HK-2 (cell line): ENCODE measurements around the gene CCNDBP1.
"Not testable (repeated sequence)": the region's sequence is repeated elsewhere in the genome, so short reads cannot be mapped to it uniquely, and the experiment has no call there.

Experiments used
- DNase-seq: peaks from one replicate; pipeline ENCODE4 v3.0.0-alpha.2; 2018; ENCODE audit not compliant: unreplicated experiment

CCNDBP1 gene

DNA sequence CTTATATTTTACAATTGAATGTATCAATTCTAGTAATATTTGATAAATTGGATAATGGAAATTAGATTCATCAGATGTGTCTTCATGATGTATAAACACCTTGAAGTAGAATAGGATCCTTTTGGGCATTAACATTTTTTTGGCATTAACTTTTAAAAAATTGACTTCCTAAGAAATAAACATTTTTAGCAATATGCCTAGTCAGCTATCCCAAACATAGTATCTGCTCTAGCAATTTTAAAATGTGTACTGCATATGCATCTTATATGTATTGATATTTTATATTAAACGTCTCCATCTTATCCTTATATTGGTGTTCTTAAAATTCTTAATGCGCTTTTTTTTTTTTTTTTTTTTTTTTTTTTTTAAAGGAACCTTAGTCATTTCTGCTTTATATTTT lies 8.5 kb downstream of the CCNDBP1 start:
- DNase-seq = no peak

DNA sequence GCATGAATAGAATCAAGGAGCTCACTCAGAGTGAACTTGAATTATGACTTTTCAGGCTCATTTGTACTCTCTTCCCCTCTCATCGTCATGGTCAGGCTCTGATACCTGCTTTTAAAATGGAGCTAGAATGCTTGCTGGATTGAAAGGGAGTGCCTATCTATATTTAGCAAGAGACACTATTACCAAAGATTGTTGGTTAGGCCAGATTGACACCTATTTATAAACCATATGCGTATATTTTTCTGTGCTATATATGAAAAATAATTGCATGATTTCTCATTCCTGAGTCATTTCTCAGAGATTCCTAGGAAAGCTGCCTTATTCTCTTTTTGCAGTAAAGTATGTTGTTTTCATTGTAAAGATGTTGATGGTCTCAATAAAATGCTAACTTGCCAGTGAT lies 9.6 kb downstream of the CCNDBP1 start:
- no peak for DNase-seq

DNA sequence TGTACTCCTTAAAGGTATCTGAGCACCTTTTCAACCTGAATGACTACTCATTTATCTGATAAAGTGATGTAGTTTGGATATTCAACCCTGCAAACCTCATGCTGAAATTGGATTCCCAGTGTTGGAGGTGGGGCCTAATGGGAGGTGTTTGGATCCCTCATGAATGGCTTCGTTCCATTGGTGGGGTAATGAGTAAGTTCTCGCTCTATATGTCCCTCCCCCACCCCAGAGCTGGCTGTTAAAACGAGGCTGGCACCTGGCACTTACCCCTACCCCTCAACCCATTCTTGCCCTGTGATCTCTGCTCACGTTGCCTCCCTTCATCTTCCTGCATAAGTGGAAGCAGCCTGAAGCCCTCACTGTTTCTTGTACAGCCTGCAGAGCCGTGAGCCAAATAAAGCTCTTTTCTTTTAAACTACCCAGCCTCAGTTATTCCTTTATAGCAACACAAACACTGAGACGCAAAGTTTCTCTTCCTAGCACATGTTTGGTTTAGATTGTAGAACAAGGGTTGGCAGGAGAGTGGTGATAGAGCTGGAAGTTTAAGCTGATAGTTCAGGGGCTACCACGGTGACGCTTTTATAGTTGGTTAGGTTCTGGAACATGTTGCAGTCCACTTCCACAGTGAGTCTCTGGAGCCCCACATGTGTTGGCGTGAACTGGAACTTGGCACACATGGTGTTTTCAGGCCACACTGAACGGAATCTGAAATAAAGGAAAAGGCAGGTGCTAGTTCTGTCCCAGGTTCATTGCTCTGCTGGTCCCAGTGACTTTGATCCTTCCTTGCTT lies 11.8 kb downstream of the CCNDBP1 start:
- DNase-seq = no peak

DNA sequence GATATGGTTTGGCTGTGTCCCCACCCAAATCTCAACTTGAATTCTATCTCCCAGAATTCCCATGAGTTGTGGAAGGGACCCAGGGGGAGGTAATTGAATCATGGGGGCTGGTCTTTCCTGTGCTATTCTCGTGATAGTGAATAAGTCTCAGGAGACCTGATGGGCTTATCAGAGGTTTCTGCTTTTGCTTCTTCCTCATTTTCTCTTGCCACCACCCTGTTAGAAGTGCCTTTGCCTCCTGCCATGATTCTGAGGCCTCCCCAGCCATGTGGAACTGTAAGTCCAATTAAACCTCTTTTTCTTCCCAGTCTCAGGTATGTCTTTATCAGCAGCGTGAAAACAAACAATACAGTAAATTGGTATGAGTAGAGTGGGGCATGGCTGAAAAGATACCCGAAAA lies 12.6 kb downstream of the CCNDBP1 start:
- not testable (repeated sequence) for DNase-seq

DNA sequence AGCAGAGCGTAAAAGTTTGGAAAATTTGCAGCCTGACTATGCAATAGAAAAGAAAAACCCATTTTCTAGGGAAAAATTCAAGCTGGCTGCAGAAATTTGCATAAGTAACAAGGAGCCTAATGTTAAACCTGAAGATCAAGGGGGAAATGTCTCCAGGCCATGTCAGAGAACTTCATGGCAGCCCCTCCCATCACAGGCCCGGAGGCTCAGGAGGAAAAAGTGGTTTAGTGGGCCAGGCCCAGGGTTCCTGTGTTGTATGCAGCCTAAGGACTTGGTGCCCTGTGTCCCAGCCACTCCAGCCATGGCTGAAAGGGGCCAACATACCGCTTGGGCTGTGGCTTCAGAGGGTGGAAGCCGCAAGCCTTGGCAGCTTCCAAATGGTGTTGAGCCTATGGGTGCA lies 13.4 kb downstream of the CCNDBP1 start:
- DNase-seq = not testable (repeated sequence)

DNA sequence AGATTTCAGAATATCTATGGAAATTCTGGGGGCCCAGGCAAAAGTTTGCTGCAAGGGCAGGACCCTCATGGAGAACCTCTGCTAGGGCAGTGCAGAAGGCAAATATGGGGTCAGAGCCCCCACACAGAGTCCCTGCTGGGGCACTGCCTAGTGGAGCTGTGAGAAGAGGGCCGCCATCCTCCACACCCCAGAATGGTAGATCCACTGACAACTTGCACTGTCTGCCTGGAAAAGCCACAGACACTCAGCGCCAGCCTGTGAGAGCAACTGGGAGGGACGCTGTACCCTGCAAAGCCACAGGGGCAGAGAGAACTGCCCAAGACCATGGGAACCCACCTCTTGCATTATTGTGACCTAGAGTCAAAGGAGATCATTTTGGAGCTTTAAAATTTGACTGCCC lies 13.8 kb downstream of the CCNDBP1 start:
- no peak for DNase-seq

DNA sequence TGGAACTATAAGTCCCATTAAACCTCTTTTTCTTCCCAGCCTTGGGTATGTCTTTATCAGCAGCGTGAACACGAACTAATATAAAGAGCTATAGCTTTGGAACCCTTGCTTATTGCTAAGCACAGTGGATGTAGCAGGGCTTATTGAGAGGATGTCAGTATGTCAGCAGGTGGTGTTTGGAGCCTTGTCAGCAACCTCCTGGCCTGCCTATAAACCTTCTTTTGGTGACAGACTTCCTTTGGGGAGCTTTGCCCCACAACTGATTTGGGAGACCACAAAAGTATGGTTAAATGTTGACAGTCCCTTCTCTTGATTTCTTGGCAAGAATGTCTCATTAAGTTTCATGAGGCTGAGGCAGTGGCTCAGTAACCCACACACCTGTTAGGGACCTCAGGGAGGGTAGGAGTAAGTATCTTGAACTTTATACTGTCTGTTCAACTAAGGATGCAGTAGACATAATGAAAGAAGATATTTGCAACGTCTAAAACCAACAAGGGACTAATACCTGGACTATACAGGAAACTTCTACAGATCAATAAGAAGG lies 14.8 kb downstream of the CCNDBP1 start:
- no peak for DNase-seq

DNA sequence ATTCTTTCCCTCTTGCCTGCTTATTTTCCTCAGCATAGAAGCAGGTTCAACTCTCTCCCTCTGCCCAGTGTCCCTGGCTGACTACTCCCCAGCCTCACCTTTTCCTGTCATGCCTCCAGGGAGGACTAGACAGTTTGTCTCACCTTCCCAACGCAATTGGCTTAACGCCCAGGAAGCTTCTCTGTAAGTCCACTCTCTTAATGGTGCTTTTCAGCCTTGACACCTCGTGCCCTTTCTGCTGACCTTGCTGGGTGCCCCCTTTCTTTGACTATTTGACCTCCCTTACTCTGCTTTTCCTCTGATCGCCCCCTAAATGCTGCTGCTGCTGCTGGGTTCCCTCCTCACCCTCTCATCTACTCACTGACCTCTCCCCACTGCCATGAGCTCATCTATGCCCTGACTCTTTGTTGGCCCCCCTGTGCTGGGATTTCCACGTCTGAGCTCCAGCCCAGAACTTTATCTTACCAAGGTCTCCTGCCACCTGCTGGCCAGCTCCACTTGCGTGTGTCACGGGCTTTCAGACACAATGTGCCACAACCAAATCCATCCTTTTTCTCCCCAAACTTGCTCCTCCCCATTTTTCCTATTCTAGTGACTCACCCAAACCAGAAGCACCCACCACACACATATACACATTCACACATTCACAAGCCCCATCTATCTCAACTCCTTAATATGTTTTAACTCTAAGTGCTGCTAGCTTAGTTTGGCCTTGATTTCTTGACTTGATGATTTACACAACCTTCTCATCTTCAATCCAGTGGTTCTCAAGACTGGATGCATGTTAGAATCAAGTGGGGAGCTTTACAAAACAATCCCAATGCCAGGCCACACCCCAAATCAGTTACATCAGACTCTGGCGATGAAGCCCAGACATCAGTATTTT lies 19.1 kb downstream of the CCNDBP1 start:
- peak; percentile 33 for DNase-seq

DNA sequence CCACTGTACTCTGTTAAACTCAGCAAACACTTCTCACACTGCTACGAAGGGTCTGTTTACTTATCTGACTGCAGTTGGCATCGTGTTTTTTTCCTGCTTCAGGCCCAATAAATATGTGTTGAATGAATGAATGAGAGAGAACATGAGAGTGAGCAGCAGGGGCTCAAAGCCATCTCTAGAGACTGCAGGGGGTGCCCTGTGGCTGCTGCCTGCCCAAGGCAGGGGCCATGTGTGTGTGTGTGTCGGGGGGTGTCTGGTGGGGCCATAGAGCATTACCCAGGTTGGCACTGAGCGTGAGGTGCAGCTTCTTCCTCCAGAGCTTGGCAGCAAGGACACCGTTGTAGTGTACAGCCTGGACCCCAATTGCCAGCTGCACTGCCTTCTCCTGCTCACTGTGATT lies 20.9 kb downstream of the CCNDBP1 start:
- no peak for DNase-seq

DNA sequence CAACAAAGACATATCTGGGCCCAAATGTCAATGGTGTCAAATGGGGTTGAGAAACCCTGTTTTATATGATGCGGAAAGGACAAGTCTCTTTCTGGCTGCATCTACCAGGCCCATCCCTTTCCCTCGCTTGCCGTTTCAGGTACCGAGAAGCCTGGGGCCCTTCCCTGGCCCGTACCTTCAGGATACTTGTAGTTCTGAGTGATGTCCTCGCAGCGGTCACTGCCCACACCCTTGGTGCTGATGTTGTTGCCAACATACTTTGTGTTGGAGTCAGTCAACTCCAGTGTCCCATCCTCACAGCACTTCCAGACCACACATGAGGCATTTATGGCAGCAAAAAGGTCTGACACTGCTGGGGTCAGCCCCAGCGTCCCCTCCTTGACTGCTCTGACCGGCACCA lies 21.8 kb downstream of the CCNDBP1 start:
- no peak for DNase-seq

DNA sequence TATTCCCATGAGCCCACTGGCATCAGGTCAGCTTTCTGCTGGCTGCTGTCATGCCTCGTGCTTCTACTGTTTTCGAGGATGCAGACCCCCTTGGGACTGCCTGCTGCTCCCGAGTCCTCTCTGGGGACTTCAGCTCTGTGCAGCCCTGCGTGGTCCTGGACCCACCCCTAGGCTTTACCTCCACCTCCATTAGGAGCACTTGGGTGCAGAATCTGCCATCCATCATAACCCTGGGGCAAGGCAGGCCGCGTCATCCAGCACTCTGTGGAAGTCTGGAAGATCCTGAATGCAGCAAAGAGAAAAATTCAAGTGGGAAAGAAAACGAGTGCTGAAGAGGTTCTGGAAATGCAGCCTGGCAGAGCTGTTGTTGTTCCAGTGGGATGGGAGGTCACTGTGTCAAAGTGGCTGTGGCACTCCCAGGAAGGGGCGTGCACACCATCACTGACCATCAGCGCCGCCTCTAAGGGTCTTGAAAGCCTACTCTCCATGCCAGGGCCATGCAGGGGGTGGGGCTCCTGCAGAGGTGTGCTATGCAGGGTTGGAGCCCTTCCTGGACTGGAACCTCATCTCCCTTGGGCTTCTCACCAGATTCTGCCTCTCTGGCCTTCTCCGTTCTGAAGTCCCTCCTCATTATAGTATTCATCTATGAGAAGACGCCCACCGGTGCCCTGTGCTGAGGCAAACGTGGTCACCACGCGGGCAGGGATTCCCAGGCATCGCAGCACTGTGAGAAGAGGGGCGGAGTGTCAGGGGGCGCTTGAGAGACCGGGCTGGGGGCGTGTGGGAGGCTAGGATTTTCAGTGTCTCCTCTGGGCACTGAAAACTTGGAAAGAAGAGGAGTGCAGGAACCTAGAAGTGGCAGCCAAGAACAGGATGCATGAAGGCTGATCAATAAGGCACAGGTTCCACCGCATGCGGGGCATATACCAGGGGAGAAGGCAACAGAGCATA lies 23.1 kb downstream of the CCNDBP1 start:
- no peak for DNase-seq

DNA sequence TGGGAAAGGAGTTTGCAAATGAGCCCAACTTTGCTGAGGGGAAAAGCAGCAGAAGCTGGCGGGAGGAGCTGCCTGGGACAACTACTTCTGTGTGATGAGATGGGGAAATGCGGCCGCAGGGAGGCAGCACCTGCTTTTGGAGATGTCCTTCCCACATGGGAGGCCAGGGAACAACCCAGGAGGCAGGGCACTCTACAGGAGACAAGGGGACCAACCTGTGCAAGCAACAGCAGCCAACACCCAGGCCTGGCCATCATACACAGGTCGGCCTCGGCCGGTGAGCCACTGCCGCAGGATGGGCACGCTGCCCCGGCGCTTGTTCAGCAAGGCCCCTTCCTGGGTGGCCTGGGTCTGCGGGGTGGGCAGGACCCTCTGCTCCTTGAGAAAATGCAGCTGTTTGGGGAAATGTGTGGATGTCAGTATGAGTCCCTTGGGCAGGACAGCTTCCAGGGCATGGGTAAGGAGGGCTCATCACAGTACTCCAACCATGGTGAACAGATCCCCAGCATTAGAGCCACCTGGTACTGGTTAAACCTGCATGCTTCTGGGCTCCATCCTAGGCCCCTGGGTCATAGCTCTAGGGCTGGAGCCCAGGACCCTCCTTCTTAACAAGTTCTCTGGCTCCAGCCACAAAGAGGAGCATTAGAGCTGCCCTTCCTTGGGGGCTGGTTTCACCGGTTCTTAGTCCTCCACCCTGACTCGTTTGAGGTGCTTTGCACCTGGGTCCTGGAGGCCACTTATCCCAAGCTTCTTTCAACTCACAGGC lies 24.0 kb downstream of the CCNDBP1 start:
- DNase-seq = no peak

DNA sequence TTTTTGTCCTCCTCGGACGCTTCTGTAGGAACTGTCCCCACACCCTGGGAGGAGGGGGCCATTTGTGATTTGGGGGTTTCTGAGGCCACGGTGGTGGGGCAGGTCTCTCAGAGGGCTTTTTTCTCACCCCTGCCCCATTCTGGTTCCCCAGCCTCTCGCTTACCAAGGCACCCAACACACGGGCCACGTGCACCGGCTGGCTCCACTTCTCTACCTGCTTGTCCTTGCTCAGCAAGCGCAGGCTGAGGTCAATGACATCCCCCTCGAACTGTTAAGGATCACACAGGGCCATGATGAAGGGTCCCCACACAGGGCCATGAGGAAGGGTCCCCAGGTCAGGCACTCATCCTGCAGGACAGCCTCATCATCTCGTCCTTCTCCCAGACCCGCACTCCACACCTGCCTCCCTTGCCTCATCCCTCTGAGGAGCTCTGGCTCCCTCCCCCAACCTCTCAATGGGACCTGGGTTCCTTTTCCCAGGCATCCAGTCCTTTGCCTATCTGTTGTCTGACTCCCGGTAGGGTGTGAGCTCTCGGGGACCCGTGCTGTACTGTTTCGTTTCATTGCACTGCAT lies 25.1 kb downstream of the CCNDBP1 start:
- no peak for DNase-seq

DNA sequence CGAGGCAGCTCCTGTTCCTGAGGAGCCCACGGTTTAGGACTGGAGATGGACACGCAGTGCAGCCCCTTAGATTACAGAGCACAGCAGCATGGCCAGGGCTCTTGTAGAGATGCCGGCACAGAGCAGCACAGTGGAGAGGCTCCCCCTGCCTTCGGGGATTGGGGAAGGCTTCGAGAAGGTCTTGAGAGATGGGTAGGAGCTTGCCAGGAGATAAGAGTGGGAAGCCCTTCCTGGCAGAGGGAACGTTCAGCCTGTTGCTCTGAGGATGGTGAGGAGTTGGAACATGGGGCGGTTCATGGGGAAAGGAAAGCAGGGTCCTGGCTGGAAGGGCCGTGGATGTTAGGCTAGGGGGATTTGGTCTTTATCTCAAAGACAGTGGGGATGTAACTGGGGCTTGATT lies 25.6 kb downstream of the CCNDBP1 start:
- no peak for DNase-seq

DNA sequence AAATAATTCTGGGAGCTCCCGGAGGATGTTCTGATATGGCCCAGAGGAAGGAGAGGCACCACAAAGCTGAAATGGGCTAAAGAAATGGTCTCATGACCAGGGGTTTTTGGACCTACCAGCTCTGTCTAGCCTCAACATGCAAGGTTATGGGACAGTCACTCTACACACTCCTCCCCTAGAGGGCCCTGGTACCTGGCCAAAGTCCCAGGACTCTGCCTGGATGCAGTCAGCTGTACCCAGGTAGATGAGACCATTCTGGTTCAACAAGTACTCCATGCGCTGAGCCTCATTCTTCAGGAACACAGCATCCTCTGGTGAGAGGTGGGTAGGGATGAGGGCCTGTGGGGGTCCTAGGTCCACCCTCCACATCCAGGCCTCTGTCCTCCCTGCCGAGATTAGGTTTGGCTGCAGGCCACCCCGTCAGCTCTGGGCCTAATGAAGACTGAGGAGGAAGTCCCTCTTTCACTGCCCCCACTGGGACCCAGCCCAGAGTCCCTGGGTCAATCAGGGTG lies 26.1 kb downstream of the CCNDBP1 start:
- DNase-seq = no peak

DNA sequence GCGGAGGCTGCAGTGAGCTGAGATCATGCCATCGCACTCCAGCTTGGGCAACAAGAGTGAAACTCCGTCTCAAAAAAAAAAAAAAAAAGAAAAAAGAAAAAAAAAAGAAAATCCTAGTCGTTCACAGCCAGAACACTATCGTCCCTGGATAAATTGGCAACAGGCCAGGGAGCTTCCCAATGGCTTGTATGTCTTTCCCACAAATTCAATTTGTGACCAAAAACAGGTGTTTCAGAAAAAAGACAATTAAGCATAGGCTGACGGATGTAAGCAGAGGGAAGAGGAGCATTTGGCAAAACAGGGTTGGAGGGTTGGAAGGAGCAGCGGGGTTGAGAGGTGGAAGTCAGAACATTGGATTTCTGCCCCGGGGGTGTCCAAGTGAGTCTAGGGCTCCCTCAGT lies 27.1 kb downstream of the CCNDBP1 start:
- no peak for DNase-seq

DNA sequence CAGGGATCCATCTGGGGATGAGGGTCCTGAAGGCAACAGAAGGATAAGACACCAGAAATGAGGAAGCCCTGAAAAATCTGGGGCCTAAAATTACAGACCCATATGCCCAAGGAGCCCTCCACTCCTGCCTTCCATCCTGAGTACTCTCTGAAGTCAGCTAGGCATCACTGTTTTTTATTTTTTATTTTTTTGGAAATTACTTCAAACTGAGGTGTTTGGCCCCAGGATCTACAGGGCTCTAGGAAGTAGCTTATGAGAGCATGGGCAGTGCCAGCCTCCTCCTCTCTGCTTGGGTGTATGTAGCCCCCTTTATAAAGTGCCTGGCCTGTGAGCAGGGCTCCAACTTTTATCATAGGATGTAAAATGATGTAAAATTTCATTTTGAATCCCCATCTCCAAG lies 27.7 kb downstream of the CCNDBP1 start:
- no peak for DNase-seq

DNA sequence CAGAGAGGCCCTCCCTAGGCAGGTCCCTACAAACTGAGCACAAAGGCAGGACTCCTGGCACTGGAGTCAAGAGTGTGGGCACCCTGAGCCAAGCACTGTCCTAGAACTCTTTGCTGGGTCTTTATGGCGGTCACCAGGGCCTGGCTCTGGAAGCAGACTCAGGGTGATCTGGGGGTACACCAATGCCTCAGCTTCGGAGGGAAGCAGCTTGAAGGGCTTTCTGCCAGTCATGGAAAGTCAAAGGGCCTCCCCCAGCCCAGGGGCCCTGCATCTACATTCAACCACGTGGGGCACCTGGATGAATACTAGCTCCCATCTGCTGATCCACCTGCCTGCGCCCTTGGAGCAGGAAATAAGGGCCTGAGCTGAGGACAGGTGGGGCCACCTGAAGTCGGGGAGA lies 28.3 kb downstream of the CCNDBP1 start:
- no peak for DNase-seq

DNA sequence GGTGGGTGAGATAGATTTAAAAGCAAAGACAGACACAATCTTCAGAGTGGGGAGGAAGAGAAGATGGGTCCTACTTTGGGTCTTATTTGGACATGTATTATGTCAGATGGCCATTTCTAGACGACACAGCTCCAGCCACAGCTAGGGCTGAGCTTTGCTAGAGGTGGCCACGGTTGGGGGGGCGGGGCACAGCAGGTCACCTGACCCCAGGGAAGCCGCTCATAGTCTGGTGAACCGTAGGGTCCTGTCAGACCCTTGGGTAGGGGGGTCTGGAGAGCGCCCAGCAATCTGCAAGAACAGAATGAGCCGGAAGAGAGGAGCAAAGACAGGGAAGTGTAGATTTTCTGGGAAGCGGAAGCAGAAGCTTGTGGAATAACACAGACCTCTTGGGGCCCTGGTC lies 29.0 kb downstream of the CCNDBP1 start:
- DNase-seq = no peak

DNA sequence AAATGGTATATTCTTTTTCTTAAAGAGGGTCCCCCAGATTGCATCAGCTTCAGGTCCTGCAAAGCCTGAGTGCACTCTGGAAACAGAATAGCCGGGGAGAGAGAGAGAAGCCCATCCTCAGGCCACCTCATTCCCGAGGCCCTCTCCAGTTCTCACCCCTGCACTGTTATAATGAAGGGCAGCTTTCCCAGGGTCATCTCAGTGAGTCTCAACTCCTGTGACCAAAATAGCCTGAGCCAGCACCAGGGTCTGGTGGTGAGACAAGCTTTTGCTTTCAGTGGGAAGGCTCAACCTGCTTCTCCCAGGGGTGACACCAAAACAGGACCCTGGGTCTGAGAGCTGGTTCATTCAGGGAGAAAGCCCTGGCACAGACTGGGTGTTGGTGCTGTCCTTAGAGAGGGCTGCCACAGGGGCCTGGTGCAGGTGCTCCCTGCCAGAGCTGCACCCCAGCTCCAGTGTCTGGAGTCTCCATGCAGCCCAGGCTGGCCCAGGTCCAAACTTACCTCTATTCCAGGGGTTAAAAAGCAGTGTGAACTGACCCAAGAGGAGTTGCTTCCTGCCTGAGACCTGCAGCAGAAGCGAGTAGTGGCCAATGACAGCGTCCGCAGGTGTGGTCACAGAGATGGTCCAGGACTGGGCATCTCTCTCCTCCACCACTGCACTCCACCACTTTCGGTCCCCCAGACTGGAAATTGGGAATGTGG lies 29.5 kb downstream of the CCNDBP1 start:
- no peak for DNase-seq
